ENCODE measurements around the gene KCNE5. TPM values are rescaled to one million over a fixed set of nuclear protein-coding genes. Genes with fewer than 3 reads are reported as not detected.

KCNE5 gene
- total RNA-seq, 1 donor from 2014 or later = not detected

Other genes with a start within 250 kb of the KCNE5 start
- not detected for gene GUCY2F, start 143.1 kb downstream of the KCNE5 start, total RNA-seq
- 1.8 TPM for gene NXT2, start 88.3 kb downstream of the KCNE5 start, total RNA-seq
- gene ACSL4, start 108.1 kb upstream of the KCNE5 start, total RNA-seq = 18.5 TPM

Measured in ascending aorta (tissue), 1 donor.